CD4-positive, alpha-beta T cell treated with Interleukin-6 for 4 hours (primary cell): Measurements from ENCODE around the gene FAAP100.
A peak's percentile ranks its signal among the peaks of the same experiment; 100 is the strongest.

Experiments
- DNase-seq: peaks from one replicate; pipeline ENCODE4 v3.0.0-alpha.2; 2020; ENCODE audit warnings: mixed read lengths

FAAP100 gene

GRCh38 chr17:81553018-81553615, 964 bp upstream of the FAAP100 start:
- peak; percentile 88 for DNase-seq

- peak; percentile 12 for DNase-seq
Measured at GRCh38 chr17:81551458-81552243, 502 bp downstream of the FAAP100 start.

GRCh38 chr17:81550830-81551457, 1.2 kb downstream of the FAAP100 start:
- DNase-seq, result no peak

- no peak for DNase-seq
Measured at GRCh38 chr17:81550285-81550684, 1.9 kb downstream of the FAAP100 start.

GRCh38 chr17:81549826-81550225, 2.3 kb downstream of the FAAP100 start:
- no peak for DNase-seq

GRCh38 chr17:81549031-81549557, 3.1 kb downstream of the FAAP100 start:
- no peak for DNase-seq

GRCh38 chr17:81547614-81547982, 4.6 kb downstream of the FAAP100 start:
- DNase-seq, result no peak

- no peak for DNase-seq
Measured at GRCh38 chr17:81546906-81547613, 5.1 kb downstream of the FAAP100 start.

GRCh38 chr17:81545160-81545949, 6.8 kb downstream of the FAAP100 start:
- no peak for DNase-seq

GRCh38 chr17:81544281-81544974, 7.7 kb downstream of the FAAP100 start:
- no peak for DNase-seq

- DNase-seq, result no peak
Measured at GRCh38 chr17:81543756-81544155, 8.4 kb downstream of the FAAP100 start.

- DNase-seq, result no peak
Measured at GRCh38 chr17:81543339-81543675, 8.8 kb downstream of the FAAP100 start.

- no peak for DNase-seq
Measured at GRCh38 chr17:81542431-81543338, 9.5 kb downstream of the FAAP100 start.

- no peak for DNase-seq
Measured at GRCh38 chr17:81541123-81541522, 11.0 kb downstream of the FAAP100 start.

GRCh38 chr17:81540676-81541027, 11.5 kb downstream of the FAAP100 start:
- no peak for DNase-seq

- no peak for DNase-seq
Measured at GRCh38 chr17:81539961-81540675, 12.0 kb downstream of the FAAP100 start.

GRCh38 chr17:81539571-81539900, 12.6 kb downstream of the FAAP100 start:
- DNase-seq, result no peak

- DNase-seq, result no peak
Measured at GRCh38 chr17:81538651-81539570, 13.2 kb downstream of the FAAP100 start.
